HG03135 (cell line): ENCODE data around the gene ID4.
"Not testable (repeated sequence)": the region's sequence is repeated elsewhere in the genome, so short reads cannot be mapped to it uniquely, and the experiment has no call there.

Experiments
- ATAC-seq: cut with Tn5 transposase; IDR thresholded peaks from one replicate; pipeline ENCODE4 v1.9.1; 2021; ENCODE audit warnings: mild to moderate bottlenecking, moderate library complexity; ENCODE audit not compliant: unreplicated experiment

Gene ID4

GRCh38 chr6:19831358-19831757, 5.8 kb upstream of the ID4 start:
- no peak for ATAC-seq

- ATAC-seq: no peak
Observed at GRCh38 chr6:19833947-19834346, 3.2 kb upstream of the ID4 start.

DNA sequence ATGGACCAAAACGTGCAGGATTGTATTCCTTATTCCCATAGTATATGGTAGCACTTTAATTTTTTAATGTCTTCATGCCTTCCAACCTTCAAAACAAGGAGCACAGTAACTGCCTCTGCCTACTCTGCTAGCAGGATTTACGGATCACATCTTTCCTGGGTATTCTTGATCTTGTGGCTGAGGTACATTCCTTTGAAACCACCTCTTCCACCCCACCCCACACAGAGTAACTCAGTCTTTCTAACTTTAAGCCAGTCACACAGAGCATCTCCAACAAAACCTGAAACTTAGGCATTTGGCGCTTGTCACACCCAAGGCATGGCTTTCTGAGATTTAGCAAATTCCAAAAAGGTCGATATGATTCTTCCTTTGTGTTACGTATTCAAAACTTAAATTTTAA, 2.3 kb upstream of the ID4 start:
- ATAC-seq: no peak

DNA sequence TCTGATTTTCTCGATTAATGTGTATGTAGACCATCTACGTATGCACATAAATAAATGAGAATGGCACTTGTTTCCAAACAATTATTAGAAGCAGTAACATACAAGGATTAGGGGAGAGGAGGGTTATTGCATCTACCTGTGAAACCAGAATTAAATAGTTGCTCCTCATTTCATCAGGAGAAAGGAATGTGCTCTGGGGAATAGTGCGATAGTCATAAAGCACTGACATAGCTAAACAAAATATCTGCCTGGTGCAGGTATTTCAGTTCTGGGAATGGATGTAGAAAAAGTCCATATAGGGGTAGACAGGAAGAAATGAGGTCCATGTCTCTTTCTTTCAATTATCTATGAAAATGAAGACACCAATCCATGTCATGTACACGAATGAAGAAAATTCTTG, 1.6 kb upstream of the ID4 start:
- no peak for ATAC-seq

DNA sequence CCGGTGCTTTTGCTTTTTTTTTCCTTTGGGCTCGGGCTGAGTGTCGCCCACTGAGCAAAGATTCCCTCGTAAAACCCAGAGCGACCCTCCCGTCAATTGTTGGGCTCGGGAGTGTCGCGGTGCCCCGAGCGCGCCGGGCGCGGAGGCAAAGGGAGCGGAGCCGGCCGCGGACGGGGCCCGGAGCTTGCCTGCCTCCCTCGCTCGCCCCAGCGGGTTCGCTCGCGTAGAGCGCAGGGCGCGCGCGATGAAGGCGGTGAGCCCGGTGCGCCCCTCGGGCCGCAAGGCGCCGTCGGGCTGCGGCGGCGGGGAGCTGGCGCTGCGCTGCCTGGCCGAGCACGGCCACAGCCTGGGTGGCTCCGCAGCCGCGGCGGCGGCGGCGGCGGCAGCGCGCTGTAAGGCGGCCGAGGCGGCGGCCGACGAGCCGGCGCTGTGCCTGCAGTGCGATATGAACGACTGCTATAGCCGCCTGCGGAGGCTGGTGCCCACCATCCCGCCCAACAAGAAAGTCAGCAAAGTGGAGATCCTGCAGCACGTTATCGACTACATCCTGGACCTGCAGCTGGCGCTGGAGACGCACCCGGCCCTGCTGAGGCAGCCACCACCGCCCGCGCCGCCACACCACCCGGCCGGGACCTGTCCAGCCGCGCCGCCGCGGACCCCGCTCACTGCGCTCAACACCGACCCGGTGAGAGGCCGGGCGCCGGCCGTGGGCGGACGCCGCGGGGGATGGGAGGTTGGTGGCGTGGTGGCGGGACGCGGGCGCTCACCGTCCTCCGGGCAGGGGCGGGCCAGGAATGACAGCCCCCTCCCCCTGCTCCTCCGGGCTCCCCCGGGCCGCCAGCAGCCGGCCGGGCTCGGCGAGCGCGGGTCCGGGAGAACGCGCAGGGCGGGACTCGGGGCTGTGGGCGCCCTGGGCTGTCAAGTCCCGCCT, 606 bp downstream of the ID4 start:
- no peak for ATAC-seq

DNA sequence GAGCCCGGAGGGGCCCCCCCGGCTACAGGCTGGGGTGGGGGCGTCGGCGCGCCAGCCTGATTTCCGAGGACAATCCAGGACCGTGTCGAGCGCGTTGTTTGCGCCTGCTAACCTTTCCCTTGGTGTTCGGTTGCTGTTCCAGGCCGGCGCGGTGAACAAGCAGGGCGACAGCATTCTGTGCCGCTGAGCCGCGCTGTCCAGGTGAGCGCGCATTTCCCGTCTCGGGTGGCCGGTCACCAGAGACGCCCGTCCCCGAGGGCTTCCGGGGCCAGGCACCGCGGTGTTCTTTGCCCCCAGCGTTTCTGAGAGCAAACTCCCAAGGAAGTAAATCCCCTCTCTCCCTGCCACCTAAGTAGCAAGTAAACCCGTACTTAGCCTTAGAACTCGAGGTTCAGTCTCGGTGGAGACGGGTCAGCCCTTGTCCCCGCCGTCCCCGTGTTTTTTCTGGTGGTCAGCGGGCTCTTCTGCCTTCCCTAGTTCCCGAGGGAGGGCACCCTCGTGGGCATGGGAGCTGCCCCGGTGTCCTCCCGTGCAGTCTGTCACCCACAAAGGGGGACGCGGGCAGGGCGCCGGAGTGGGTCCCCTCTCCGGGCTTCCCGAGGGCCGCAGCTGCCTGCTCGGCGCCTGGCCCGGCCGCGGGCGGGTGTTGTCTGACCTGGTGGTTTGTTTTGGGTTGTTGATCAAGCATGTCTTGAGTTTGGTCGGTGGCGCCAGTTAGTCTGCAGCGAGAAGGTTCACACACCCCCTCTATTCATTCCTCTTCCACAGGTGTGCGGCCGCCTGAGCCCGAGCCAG, 1.5 kb downstream of the ID4 start:
- no peak for ATAC-seq

- ATAC-seq: no peak
Observed at GRCh38 chr6:19839237-19839546, 2.0 kb downstream of the ID4 start.

GRCh38 chr6:19839788-19840187, 2.6 kb downstream of the ID4 start:
- no peak for ATAC-seq

DNA sequence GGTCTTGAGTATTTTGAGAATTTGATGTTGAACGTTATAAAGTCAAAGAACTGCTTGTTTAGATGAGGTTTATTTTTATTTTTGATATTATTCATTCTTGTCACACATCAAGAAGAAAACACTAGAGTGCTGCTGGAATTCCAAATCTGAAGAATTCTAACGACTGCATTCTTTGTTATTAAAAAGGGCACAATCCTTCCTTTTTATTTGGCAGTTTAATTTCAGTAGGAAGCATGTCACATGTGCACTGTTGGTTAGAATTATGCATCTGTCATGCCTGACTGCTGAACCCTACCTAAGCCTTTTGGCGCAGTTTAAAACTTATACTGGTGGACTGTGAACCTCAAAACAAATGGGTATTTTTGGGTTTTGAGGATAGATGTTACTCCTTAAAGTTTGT, 4.0 kb downstream of the ID4 start:
- no peak for ATAC-seq

GRCh38 chr6:19842030-19842615, 5.0 kb downstream of the ID4 start:
- no peak for ATAC-seq

GRCh38 chr6:19844689-19845088, 7.5 kb downstream of the ID4 start:
- ATAC-seq: no peak

- ATAC-seq: no peak
Observed at GRCh38 chr6:19845266-19846041, 8.3 kb downstream of the ID4 start.

DNA sequence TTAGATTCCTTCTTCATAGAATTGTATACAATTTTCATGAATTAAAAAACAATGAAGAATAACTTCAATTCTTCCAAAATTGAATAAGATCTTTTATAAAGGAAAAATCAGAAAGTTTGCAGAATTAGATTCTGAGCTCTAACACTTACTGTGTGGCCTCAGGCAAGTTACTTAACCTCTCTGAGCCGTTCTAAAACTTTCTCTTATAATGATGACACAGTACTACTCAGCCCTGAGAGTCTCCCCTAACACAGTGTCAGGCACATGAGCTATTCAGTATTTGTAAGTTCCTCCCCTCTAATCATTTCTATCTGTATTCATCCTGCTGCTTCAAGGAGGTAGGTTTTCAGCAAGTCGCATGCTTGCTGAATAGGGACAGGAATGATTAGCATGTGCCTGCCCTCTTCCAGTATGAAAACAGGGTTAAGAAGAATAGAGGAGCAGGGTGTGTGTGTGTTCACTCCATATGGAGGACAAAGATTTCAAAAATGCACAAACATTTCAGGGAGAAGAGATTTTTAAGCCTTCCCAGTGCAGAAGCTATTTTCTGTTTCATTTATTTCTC, 11.4 kb downstream of the ID4 start:
- ATAC-seq: no peak

DNA sequence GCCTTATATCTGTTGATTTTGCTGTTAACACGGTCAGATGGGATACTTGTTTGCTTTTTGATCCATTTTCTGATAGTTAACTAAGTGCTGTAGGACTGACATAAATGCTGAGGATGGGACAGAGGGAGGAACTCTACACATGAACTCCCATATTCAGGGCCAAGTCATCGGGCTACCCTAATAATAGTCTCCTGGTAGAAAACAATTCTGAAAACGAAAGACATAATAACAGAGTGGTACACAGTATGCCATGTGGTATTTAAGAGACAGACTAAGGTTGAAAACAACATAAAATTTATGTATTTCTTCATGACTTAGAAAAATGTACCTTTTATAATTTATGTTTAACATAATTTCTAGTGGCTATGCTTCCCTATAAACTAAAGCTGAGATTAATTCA, 12.0 kb downstream of the ID4 start:
- no peak for ATAC-seq

GRCh38 chr6:19849755-19850154, 12.6 kb downstream of the ID4 start:
- ATAC-seq: no peak

GRCh38 chr6:19851241-19852089, 14.3 kb downstream of the ID4 start:
- ATAC-seq: no peak

DNA sequence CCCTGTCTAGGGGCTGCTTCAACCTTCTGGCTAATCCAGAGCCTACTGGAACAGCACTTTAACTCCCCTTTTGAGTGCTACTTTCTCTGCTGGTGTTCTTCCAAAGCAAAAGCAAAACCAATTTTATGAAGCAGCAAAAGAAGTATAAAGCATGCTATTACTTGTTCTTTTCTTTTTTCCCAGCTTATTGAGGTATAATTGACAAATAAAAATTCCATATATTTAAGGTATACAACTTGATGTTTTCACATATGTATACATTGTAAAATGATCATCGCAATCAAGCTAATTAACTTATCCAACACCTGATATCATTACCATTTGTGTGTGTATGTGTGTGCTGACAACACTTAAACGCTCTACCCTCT, 14.9 kb downstream of the ID4 start:
- ATAC-seq: no peak

DNA sequence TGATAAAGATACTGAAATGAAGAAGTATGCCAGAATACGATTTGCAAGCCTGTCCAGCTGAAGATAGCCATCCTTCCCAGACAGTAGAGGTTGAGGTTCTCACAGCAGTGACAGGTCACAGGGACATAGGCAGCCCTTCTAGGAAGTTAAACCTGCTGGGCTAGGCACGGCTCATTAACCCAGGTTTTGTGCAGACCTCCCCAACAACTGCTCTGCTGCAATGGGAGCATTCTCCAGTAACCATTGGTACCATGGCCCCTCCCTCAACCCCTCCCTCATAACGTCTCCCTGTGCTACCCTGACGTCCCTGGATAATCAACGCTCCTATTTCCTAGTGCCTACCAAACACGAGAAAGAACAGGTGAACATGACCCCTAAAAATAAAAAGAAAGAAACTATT, 15.8 kb downstream of the ID4 start:
- ATAC-seq: no peak

DNA sequence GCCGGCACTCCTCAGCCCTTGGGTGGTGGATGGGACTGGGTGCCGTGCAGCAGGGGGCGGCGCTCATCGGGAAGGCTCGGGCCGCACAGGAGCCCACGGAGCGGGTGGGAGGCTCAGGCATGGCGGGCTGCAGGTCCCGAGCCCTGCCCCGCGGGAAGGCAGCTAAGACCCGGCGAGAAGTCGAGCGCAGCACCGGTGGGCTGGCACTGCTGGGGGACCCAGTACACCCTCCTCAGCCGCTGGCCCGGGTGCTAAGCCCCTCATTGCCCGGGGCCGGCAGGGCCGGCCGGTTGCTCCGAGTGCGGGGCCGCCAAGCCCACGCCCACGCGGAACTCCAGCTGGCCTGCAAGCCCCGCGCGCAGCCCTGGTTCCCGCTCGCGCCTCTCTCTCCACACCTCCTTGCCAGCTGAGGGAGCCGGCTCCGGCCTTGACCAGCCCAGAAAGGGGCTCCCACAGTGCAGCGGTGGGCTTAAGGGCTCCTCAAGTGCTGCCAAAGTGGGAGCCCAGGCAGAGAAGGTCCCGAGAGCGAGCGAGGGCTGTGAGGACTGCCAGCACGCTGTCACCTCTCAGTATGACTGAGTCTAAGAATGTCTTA, 17.3 kb downstream of the ID4 start:
- not testable (repeated sequence) for ATAC-seq

- no peak for ATAC-seq
Observed at GRCh38 chr6:19855536-19855935, 18.4 kb downstream of the ID4 start.
